ENCODE measurements around the gene TEKT3. TPM values are rescaled to one million over a fixed set of nuclear protein-coding genes. Genes with fewer than 3 reads are reported as not detected.

TEKT3 gene
- total RNA-seq, 2 experiments from 2014 or later = 0.25 TPM; not detected in 1

- CTCF ChIA-PET = no interaction called here
- POLR2A ChIA-PET = no interaction called here
- no peak for DNase-seq
- no peaks in the 10 kb centered on the region for H3K9me3 Mint-ChIP-seq
- no peak overlapping the region for H3K27ac Mint-ChIP-seq
- H3K4me3 Mint-ChIP-seq = no peak overlapping the region
- no peaks in the 10 kb centered on the region for H3K4me1 Mint-ChIP-seq
- peaks cover 2% of the 10 kb centered on the region for H3K27me3 Mint-ChIP-seq
- H3K36me3 Mint-ChIP-seq (ENCODE audit: low read depth) = no peaks in the 10 kb centered on the region
These were observed 24.6 kb upstream of the TEKT3 start for GRCh38 chr17:15366026-15366425.

- ChIA-PET CTCF (no interaction called here), POLR2A (no interaction called here)
- Mint-ChIP-seq H3K27me3 (peaks cover 2% of the 10 kb centered on the region), H3K9me3 (no peaks in the 10 kb centered on the region), H3K36me3 (ENCODE audit: low read depth) (no peaks in the 10 kb centered on the region), H3K4me1 (no peaks in the 10 kb centered on the region), H3K27ac (no peak overlapping the region), H3K4me3 (no peak overlapping the region)
- no peak for DNase-seq
These were observed 23.2 kb upstream of the TEKT3 start for GRCh38 chr17:15364615-15365014.

GRCh38 chr17:15363702-15364101, 22.3 kb upstream of the TEKT3 start:
- ChIA-PET POLR2A (no interaction called here), CTCF (no interaction called here)
- Mint-ChIP-seq H3K27ac (no peak overlapping the region), H3K36me3 (ENCODE audit: low read depth) (no peaks in the 10 kb centered on the region), H3K27me3 (no peaks in the 10 kb centered on the region), H3K4me1 (no peaks in the 10 kb centered on the region), H3K9me3 (no peaks in the 10 kb centered on the region), H3K4me3 (no peak overlapping the region)
- DNase-seq = no peak

- CTCF ChIA-PET = interaction anchor here (1.0 kb wide), 1 partner anchor 141 kb away, joined by 4 read pairs; no protein-coding TSS in a partner anchor
- Mint-ChIP-seq H3K4me1 (no peaks in the 10 kb centered on the region), H3K27ac (no peak overlapping the region)
These were observed 20.2 kb upstream of the TEKT3 start for GRCh38 chr17:15361592-15361991.

GRCh38 chr17:15361151-15361550, 19.8 kb upstream of the TEKT3 start:
- Mint-ChIP-seq H3K4me3 (no peak overlapping the region), H3K9me3 (no peaks in the 10 kb centered on the region), H3K36me3 (ENCODE audit: low read depth) (no peaks in the 10 kb centered on the region), H3K27me3 (no peaks in the 10 kb centered on the region), H3K4me1 (no peaks in the 10 kb centered on the region), H3K27ac (no peak overlapping the region)
- CTCF ChIA-PET = interaction anchor here (1.0 kb wide), 1 partner anchor 141 kb away, joined by 4 read pairs; no protein-coding TSS in a partner anchor
- POLR2A ChIA-PET = no interaction called here
- no peak for DNase-seq

More at GRCh38 chr17:15361592-15361991, 20.2 kb upstream of the TEKT3 start:
- no peak overlapping the region for H3K4me3 Mint-ChIP-seq
- DNase-seq = no peak
- H3K9me3 Mint-ChIP-seq = no peaks in the 10 kb centered on the region
- no peaks in the 10 kb centered on the region for H3K27me3 Mint-ChIP-seq
- POLR2A ChIA-PET = no interaction called here
- no peaks in the 10 kb centered on the region for H3K36me3 Mint-ChIP-seq (ENCODE audit: low read depth)

GRCh38 chr17:15354256-15354655, 12.9 kb upstream of the TEKT3 start:
- Mint-ChIP-seq H3K36me3 (ENCODE audit: low read depth) (no peaks in the 10 kb centered on the region), H3K4me3 (no peak overlapping the region), H3K27ac (no peak overlapping the region), H3K9me3 (no peaks in the 10 kb centered on the region), H3K4me1 (no peaks in the 10 kb centered on the region), H3K27me3 (peaks cover 6% of the 10 kb centered on the region)
- no peak for DNase-seq
- ChIA-PET POLR2A (no interaction called here), CTCF (no interaction called here)

GRCh38 chr17:15351925-15352324, 10.5 kb upstream of the TEKT3 start:
- no peak for DNase-seq
- H3K27ac Mint-ChIP-seq = no peak overlapping the region
- H3K4me3 Mint-ChIP-seq = no peak overlapping the region
- H3K4me1 Mint-ChIP-seq = no peaks in the 10 kb centered on the region
- ChIA-PET CTCF (no interaction called here), POLR2A (no interaction called here)
- H3K36me3 Mint-ChIP-seq (ENCODE audit: low read depth) = no peaks in the 10 kb centered on the region
- no peaks in the 10 kb centered on the region for H3K9me3 Mint-ChIP-seq
- peaks cover 6% of the 10 kb centered on the region for H3K27me3 Mint-ChIP-seq

- Mint-ChIP-seq H3K27me3 (peaks cover 10% of the 10 kb centered on the region), H3K4me3 (no peak overlapping the region), H3K4me1 (no peaks in the 10 kb centered on the region), H3K27ac (no peak overlapping the region), H3K36me3 (ENCODE audit: low read depth) (no peaks in the 10 kb centered on the region), H3K9me3 (no peaks in the 10 kb centered on the region)
- ChIA-PET POLR2A (no interaction called here), CTCF (no interaction called here)
- no peak for DNase-seq
These were observed 10.1 kb upstream of the TEKT3 start for GRCh38 chr17:15351478-15351840.

- H3K4me3 Mint-ChIP-seq = no peak overlapping the region
- H3K9me3 Mint-ChIP-seq = no peaks in the 10 kb centered on the region
- DNase-seq = no peak
- peaks cover 10% of the 10 kb centered on the region for H3K27me3 Mint-ChIP-seq
- ChIA-PET CTCF (no interaction called here), POLR2A (no interaction called here)
- H3K4me1 Mint-ChIP-seq = no peaks in the 10 kb centered on the region
- H3K36me3 Mint-ChIP-seq (ENCODE audit: low read depth) = no peaks in the 10 kb centered on the region
- no peak overlapping the region for H3K27ac Mint-ChIP-seq
These were observed 9.5 kb upstream of the TEKT3 start for GRCh38 chr17:15350777-15351477.

- H3K27ac Mint-ChIP-seq = no peak overlapping the region
- no peaks in the 10 kb centered on the region for H3K9me3 Mint-ChIP-seq
- ChIA-PET POLR2A (no interaction called here), CTCF (no interaction called here)
- H3K36me3 Mint-ChIP-seq (ENCODE audit: low read depth) = no peaks in the 10 kb centered on the region
- no peak for DNase-seq
- H3K4me1 Mint-ChIP-seq = no peaks in the 10 kb centered on the region
- no peak overlapping the region for H3K4me3 Mint-ChIP-seq
- H3K27me3 Mint-ChIP-seq = peaks cover 17% of the 10 kb centered on the region
These were observed 7.7 kb upstream of the TEKT3 start for GRCh38 chr17:15349119-15349518.

- POLR2A ChIA-PET = no interaction called here
- no peaks in the 10 kb centered on the region for H3K36me3 Mint-ChIP-seq (ENCODE audit: low read depth)
These were observed 6.6 kb upstream of the TEKT3 start for GRCh38 chr17:15348021-15348420.

GRCh38 chr17:15346066-15346595, 4.7 kb upstream of the TEKT3 start:
- Mint-ChIP-seq H3K9me3 (no peaks in the 10 kb centered on the region), H3K4me1 (peaks cover 1% of the 10 kb centered on the region), H3K36me3 (ENCODE audit: low read depth) (no peaks in the 10 kb centered on the region), H3K4me3 (no peak overlapping the region), H3K27me3 (peaks cover 40% of the 10 kb centered on the region), H3K27ac (no peak overlapping the region)
- ChIA-PET POLR2A (no interaction called here), CTCF (no interaction called here)
- no peak for DNase-seq

More at GRCh38 chr17:15348021-15348420, 6.6 kb upstream of the TEKT3 start:
- Mint-ChIP-seq H3K9me3 (no peaks in the 10 kb centered on the region), H3K27ac (no peak overlapping the region), H3K27me3 (peaks cover 27% of the 10 kb centered on the region), H3K4me3 (no peak overlapping the region), H3K4me1 (no peaks in the 10 kb centered on the region)
- CTCF ChIA-PET = no interaction called here
- no peak for DNase-seq

- Mint-ChIP-seq H3K9me3 (no peaks in the 10 kb centered on the region), H3K4me3 (no peak overlapping the region), H3K4me1 (peaks cover 5% of the 10 kb centered on the region), H3K27ac (no peak overlapping the region), H3K27me3 (peaks cover 54% of the 10 kb centered on the region), H3K36me3 (ENCODE audit: low read depth) (no peaks in the 10 kb centered on the region)
- ChIA-PET CTCF (no interaction called here), POLR2A (no interaction called here)
- no peak for DNase-seq
These were observed 2.4 kb upstream of the TEKT3 start for GRCh38 chr17:15343749-15344148.

- Mint-ChIP-seq H3K9me3 (no peaks in the 10 kb centered on the region), H3K4me3 (no peak overlapping the region), H3K27ac (no peak overlapping the region), H3K27me3 (peaks cover 54% of the 10 kb centered on the region), H3K36me3 (ENCODE audit: low read depth) (no peaks in the 10 kb centered on the region), H3K4me1 (peaks cover 5% of the 10 kb centered on the region)
- no peak for DNase-seq
- POLR2A ChIA-PET = no interaction called here
- CTCF ChIA-PET = interaction anchor here (1.3 kb wide), 1 partner anchor 161 kb away, joined by 3 read pairs; no protein-coding TSS in a partner anchor
These were observed 1.1 kb upstream of the TEKT3 start for GRCh38 chr17:15342460-15342859.
